ENCODE data around the gene TLR9.

Gene TLR9

GRCh38 chr3:52217409-52217805, 8.0 kb downstream of the TLR9 start:
- no peak for DNase-seq (ENCODE audit: low read depth in 2 of 2)

- no peak for DNase-seq (ENCODE audit: low read depth in 2 of 2)
These were observed 8.6 kb downstream of the TLR9 start for GRCh38 chr3:52216585-52217408.

DNA sequence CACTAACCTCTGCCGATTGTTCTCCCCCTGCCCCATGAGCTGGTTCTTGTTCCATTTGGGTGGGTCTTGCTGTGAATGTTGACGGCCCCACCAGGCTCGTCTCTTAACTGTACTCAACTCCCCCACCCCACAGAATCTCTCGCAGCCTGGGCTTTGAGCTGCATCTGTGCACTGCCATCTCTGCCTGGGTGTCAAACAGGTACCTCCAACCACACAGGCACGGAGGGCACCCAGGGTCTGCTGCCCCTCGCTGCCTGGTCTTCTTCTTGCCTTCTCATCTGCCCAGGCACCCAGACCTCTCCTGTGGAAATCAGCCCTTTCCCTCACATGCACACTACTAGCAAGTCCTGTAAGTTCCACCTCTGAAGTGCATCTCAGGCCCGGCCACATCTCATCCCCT, 10.1 kb downstream of the TLR9 start:
- DNase-seq (ENCODE audit: low read depth in 2 of 2): no peak

DNA sequence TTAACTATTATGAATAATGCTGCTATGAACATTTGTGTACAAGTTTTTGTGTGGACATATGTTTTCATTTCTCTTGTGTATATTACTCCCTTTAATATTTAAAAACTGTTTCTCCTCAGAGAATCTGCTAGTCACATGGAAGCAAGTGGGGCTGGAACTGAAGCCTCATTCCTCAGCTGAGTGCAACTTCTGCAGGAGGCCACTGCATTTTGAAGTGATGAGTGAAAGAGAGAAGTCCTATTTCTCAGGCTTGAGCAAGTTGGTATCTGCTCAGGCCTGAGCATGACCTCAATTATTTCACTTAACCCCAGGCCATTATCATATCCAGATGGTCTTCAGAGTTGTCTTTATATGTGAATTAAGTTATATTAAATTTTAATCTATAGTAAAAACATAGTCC, 11.5 kb downstream of the TLR9 start:
- DNase-seq (ENCODE audit: low read depth in 2 of 2): no peak

DNA sequence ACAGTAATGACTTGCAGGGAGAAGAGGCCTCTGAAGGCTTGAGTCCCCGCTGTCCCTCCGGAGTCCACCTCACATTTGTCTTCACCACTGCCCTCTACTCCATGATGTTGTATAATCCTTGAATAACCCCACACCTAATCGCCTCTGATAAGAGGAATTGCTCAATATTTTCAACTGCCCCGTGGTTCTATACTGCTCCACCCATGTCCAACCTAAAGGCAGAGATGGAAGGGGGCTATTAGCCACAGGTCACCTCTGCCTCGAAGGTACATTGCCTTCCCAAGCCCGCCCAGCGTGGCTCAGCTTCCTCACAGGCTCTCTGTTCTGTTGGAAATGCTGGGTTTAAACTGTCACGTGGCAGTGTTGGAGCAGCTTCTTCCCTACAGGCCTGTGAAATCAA, 12.4 kb downstream of the TLR9 start:
- no peak for DNase-seq (ENCODE audit: low read depth in 2 of 2)

DNA sequence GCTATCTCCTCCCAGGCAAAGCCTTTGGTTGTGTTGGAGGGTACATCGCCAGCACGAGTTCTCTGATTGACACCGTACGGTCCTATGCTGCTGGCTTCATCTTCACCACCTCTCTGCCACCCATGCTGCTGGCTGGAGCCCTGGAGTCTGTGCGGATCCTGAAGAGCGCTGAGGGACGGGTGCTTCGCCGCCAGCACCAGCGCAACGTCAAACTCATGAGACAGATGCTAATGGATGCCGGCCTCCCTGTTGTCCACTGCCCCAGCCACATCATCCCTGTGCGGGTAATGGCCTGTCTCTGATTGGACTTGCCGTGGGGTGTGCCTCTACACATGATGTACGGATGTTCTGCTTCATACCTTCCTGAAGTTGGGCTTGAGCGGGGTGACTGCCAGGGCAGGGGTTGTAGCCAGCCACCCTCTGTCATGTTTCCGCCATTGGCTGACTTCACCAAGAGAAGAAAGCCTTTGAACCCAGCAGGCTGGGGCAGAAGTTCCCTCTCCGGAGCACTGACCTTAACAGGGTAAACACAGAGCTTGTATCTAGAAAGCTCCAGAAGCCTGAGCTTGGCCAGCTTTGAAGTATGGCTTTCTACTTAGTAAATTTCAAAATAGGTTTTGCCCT, 14.1 kb downstream of the TLR9 start:
- no peak for DNase-seq (ENCODE audit: low read depth in 2 of 2)

GRCh38 chr3:52210550-52211046, 14.8 kb downstream of the TLR9 start:
- DNase-seq (ENCODE audit: low read depth in 2 of 2): no peak

- DNase-seq (ENCODE audit: low read depth in 2 of 2): no peak
These were observed 15.4 kb downstream of the TLR9 start for GRCh38 chr3:52210037-52210436.

- DNase-seq (ENCODE audit: low read depth in 2 of 2): no peak
These were observed 16.9 kb downstream of the TLR9 start for GRCh38 chr3:52208556-52208955.

DNA sequence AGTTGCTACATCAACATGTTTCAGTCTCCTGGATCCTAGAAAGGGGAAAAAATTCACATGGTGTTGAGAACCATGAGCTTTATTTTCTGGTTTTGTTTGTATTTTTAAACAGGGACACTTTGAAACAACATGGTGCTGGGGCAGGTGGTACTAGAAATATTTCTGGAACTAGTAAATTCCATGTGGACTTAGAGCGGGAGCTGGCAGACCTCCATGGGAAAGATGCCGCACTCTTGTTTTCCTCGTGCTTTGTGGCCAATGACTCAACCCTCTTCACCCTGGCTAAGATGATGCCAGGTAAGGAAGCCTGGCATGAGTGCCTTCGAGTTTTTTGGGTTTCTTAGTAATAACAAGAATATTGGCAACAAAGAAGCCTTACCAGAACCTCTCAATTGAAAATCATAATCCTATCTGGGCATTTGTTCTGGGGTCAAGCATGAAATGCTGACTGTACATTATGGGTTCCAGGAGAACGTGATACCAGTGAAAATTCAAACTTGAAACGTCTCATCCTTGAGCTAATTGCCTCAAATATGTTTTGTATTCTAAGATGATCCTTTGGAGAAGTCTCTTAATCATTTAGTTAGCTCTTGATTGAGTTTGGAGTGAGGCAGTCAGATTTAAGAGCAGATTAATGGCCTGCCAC, 19.6 kb downstream of the TLR9 start:
- no peak for DNase-seq (ENCODE audit: low read depth in 2 of 2)

- DNase-seq (ENCODE audit: low read depth in 2 of 2): no peak
These were observed 20.9 kb downstream of the TLR9 start for GRCh38 chr3:52204337-52205073.

- no peak for DNase-seq (ENCODE audit: low read depth in 2 of 2)
These were observed 21.7 kb downstream of the TLR9 start for GRCh38 chr3:52203701-52204100.

GRCh38 chr3:52202384-52203077, 22.9 kb downstream of the TLR9 start:
- DNase-seq (ENCODE audit: low read depth in 2 of 2): no peak

- DNase-seq (ENCODE audit: low read depth in 2 of 2): no peak
These were observed 24.3 kb downstream of the TLR9 start for GRCh38 chr3:52200981-52201679.

DNA sequence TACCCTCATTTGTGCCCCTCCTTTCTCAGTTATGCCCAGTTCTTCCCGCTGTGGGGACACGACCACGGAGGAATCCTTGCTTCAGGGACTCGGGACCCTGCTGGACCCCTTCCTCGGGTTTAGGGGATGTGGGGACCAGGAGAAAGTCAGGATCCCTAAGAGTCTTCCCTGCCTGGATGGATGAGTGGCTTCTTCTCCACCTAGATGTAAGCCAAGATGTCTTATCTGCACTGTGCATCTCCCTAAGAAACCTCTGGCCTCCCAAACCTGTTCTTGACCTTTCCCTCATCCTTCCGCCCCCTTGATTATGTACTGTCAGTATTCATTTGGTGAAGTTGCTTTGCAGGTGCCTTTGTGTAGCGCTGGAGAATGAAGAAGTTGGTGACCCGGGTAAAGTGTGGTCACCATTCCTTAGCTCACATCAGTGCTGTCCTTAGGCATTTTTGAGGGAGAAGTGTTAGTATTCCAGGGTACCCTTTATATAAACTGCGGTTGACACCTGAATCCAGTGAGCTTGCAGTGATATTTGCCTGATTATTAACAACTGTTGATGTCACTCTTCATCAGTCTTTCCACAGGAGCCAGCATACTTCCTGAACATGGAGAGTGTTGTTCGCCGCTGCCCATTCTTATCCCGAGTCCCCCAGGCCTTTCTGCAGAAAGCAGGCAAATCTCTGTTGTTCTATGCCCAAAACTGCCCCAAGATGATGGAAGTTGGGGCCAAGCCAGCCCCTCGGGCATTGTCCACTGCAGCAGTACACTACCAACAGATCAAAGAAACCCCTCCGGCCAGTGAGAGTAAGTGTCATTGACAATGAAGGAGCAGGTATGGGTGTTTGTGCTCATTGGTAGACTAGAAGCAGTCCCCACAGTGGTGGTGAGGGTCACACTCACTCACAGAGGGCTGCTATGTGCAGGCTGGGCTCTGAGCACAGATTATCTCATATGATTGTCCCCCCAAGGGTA, 26.5 kb downstream of the TLR9 start:
- DNase-seq (ENCODE audit: low read depth in 2 of 2): no peak

GRCh38 chr3:52197842-52198625, 27.4 kb downstream of the TLR9 start, which contains the start of gene ALAS1:
ALAS1 (plus strand) TSS chr3:52198160; CDS start chr3:52199242, 1,082 bp downstream.
- peak; percentile 89 to 91 for DNase-seq (ENCODE audit: low read depth in 2 of 2)

- DNase-seq (ENCODE audit: low read depth in 2 of 2): no peak
These were observed 28.0 kb downstream of the TLR9 start for GRCh38 chr3:52197499-52197841.

DNA sequence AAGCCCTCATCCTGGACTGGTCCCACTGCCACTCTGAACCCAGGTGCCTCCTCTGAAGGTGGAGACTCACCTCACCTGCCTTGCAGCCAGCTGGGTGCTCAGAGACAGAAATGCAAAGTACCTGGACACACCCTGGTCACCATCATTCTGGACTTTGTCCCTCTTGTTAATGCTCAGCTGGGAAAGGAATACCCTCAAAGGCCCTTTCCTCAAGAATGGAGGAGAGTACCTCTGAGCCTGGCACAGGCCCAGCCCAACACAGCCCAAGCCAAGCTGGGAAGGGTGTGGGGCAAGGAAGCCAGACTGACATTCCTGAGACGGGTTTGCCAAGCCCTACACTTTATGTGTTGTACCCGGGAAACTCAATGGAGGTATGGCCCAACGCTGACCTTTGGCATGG, 28.5 kb downstream of the TLR9 start:
- DNase-seq (ENCODE audit: low read depth in 2 of 2): no peak

- no peak for DNase-seq (ENCODE audit: low read depth in 2 of 2)
These were observed 29.6 kb downstream of the TLR9 start for GRCh38 chr3:52195823-52196331.

All from stimulated activated CD4-positive, alpha-beta T cell treated with anti-CD3 and anti-CD28 coated beads, Interleukin-4, amount 100 ng/mL, for 48 hours (primary cell).